OCI-LY3 (cell line): ENCODE data around the gene HS6ST1.

ENCODE experiments used
- H2AFZ ChIP-seq: fragments of 200-600, 300-600 bp; shearing (Covaris generic); 2 replicates; pipeline ENCODE4 v1.6.0; 2014; ENCODE audit warnings: antibody characterized with exemption, low read depth, low read length
- H3K27ac ChIP-seq: fragments of 200-600, 300-600 bp; sonication (generic); 2 replicates; pipeline ENCODE4 v1.5.1; 2014; ENCODE audit warnings: mild to moderate bottlenecking, low read length, moderate library complexity, mixed read lengths
- H3K27me3 ChIP-seq: fragments of 200-600, 300-600 bp; sonication (generic); 2 replicates; pipeline ENCODE4 v1.6.1; 2014; ENCODE audit warnings: low read depth, low read length, mixed read lengths
- H3K36me3 ChIP-seq: fragments of 200-600, 300-600 bp; sonication (generic); replicated peaks from 2 replicates; pipeline ENCODE3; 2014; ENCODE audit warnings: low read depth, low read length, mixed read lengths
- H3K4me1 ChIP-seq: fragments of 300-600, 200-600 bp; sonication (generic); 2 replicates; pipeline ENCODE4 v1.6.1; 2014; ENCODE audit warnings: low read length, mixed read lengths
- H3K4me2 ChIP-seq: fragments of 200-600, 300-600 bp; sonication (generic); 2 replicates; pipeline ENCODE4 v1.6.1; 2014; ENCODE audit warnings: low read length, mixed read lengths
- H3K4me3 ChIP-seq: fragments of 300-600, 200-600 bp; sonication (generic); 2 replicates; pipeline ENCODE4 v1.5.1; 2014; ENCODE audit warnings: antibody characterized with exemption, mild to moderate bottlenecking, low read length, moderate library complexity
- H3K79me2 ChIP-seq: fragments of 300-600, 200-600 bp; shearing (Covaris generic); 2 replicates; pipeline ENCODE4 v1.6.1; 2014; ENCODE audit warnings: mild to moderate bottlenecking, low read length, mixed read lengths
- H3K9ac ChIP-seq: fragments of 300-600, 200-600 bp; shearing (Covaris generic); 2 replicates; pipeline ENCODE4 v1.6.0; 2014; ENCODE audit warnings: mild to moderate bottlenecking, low read length, moderate library complexity
- H3K9me3 ChIP-seq: fragments of 200-600, 300-600 bp; shearing (Covaris generic); 2 replicates; pipeline ENCODE4 v1.6.1; 2014; ENCODE audit warnings: low read length, mixed read lengths; ENCODE audit not compliant: insufficient read depth
- H4K20me1 ChIP-seq: fragments of 200-600, 300-600 bp; sonication (generic); 2 replicates; pipeline ENCODE4 v1.6.1; 2016; ENCODE audit warnings: low read length, mixed read lengths; ENCODE audit not compliant: insufficient read depth
- CTCF ChIP-seq: fragments of 200-600, 300-600 bp; sonication (generic); IDR thresholded peaks from 2 replicates; pipeline ENCODE4 v1.5.1; 2014; ENCODE audit warnings: antibody characterized with exemption, low read length, low read depth
- EZH2phosphoT487 ChIP-seq: fragments of 200-600 bp; shearing (Covaris generic); IDR thresholded peaks from 2 replicates; pipeline ENCODE4 v1.6.1; 2018; ENCODE audit warnings: antibody characterized with exemption, mixed run types, low read depth

HS6ST1 gene

GRCh38 chr2:128303911-128304310 lies 14.8 kb downstream of the HS6ST1 start:
- Histone ChIP-seq H3K4me3 (no peak overlapping the region), H3K4me2 (peak overlapping the region; percentile 25; the same call in 1 of the 2 replicates), H3K36me3 (no peaks in the 10 kb centered on the region), H3K27me3 (no peaks in the 10 kb centered on the region), H3K79me2 (peaks cover 73% of the 10 kb centered on the region), H3K9ac (no peak overlapping the region), H3K9me3 (no peaks in the 10 kb centered on the region), H3K4me1 (peaks cover 41% of the 10 kb centered on the region), H2AFZ (no peak overlapping the region), H4K20me1 (peaks cover 100% of the 10 kb centered on the region), H3K27ac (no peak overlapping the region)
- TF ChIP-seq EZH2phosphoT487 = no peak
- no peak for TF ChIP-seq CTCF

GRCh38 chr2:128303095-128303791 lies 15.4 kb downstream of the HS6ST1 start:
- Histone ChIP-seq H3K9ac (no peak overlapping the region), H3K4me3 (no peak overlapping the region), H3K27ac (no peak overlapping the region), H3K36me3 (no peaks in the 10 kb centered on the region), H2AFZ (no peak overlapping the region), H3K9me3 (no peaks in the 10 kb centered on the region), H3K27me3 (no peaks in the 10 kb centered on the region), H3K79me2 (peaks cover 71% of the 10 kb centered on the region), H4K20me1 (peaks cover 100% of the 10 kb centered on the region), H3K4me1 (peaks cover 41% of the 10 kb centered on the region), H3K4me2 (peak overlapping the region; percentile 25; the same call in 1 of the 2 replicates)
- TF ChIP-seq EZH2phosphoT487 (no peak), CTCF (no peak)

GRCh38 chr2:128302744-128303067 lies 16.0 kb downstream of the HS6ST1 start:
- Histone ChIP-seq H3K36me3 (no peaks in the 10 kb centered on the region), H3K27ac (no peak overlapping the region), H3K9me3 (no peaks in the 10 kb centered on the region), H2AFZ (no peak overlapping the region), H3K4me2 (peak overlapping the region; percentile 25; the same call in 1 of the 2 replicates), H3K4me1 (peaks cover 41% of the 10 kb centered on the region), H3K9ac (no peak overlapping the region), H3K79me2 (peaks cover 71% of the 10 kb centered on the region), H3K4me3 (no peak overlapping the region), H3K27me3 (no peaks in the 10 kb centered on the region), H4K20me1 (peaks cover 99% of the 10 kb centered on the region)
- TF ChIP-seq EZH2phosphoT487 (no peak), CTCF (no peak)

- H3K27me3 ChIP-seq = no peaks in the 10 kb centered on the region
- no peak for TF ChIP-seq EZH2phosphoT487
- no peak for TF ChIP-seq CTCF
- peaks cover 41% of the 10 kb centered on the region for H3K4me1 ChIP-seq
- H3K79me2 ChIP-seq = peaks cover 65% of the 10 kb centered on the region
- H3K4me2 ChIP-seq = no peak overlapping the region
- no peaks in the 10 kb centered on the region for H3K9me3 ChIP-seq
- no peak overlapping the region for H2AFZ ChIP-seq
- no peaks in the 10 kb centered on the region for H3K36me3 ChIP-seq
- no peak overlapping the region for H3K4me3 ChIP-seq
- H3K27ac ChIP-seq = no peak overlapping the region
- H4K20me1 ChIP-seq = peaks cover 95% of the 10 kb centered on the region
- no peak overlapping the region for H3K9ac ChIP-seq
Observed at GRCh38 chr2:128302011-128302743, 16.5 kb downstream of the HS6ST1 start.
